H1 (cell line): ENCODE data around the gene RNASE13. TPM values are rescaled to one million over a fixed set of nuclear protein-coding genes. Genes with fewer than 3 reads are reported as not detected.

Experiments
- EZH2 ChIP-seq: fragments of 200-600 bp; sonication (generic); IDR thresholded peaks from 2 replicates; pipeline ENCODE4 v1.7.1; 2012; ENCODE audit warnings: low read depth, mild to moderate bottlenecking, moderate library complexity, low read length, inconsistent platforms; ENCODE audit not compliant: severe bottlenecking
- KDM4A ChIP-seq: IDR thresholded peaks from one replicate; pipeline ENCODE4 v1.7.1; 2012; ENCODE audit warnings: low read depth, mild to moderate bottlenecking, moderate library complexity, low read length, inconsistent platforms; ENCODE audit not compliant: severe bottlenecking
- TAF7 ChIP-seq: optimal IDR thresholded peaks from 2 replicates; pipeline ENCODE3; 2011; ENCODE audit warnings: low read depth, mild to moderate bottlenecking, inconsistent platforms, low read length, moderate library complexity, borderline replicate concordance
- polyA plus RNA-seq, 7 experiments: library from polyadenylated mRNA; depleted of rRNA in 3 of 7; stranded (reverse) in 5 of 7; unstranded in 2 of 7; fragments of >200 nt in 5 of 7; fragments of 200-250 nt in 2 of 7; gene quantifications; 1 replicate in 5 of 7; 2 replicates in 1 of 7; 4 replicates in 1 of 7; pipeline versions ENCODE4 v1.2.1 to v1.2.3, GENCODE V29; 2011 to 2013; ENCODE audit warnings: missing spikeins in 2 of 7, mixed read lengths in 2 of 7
- total RNA-seq: library from RNA; stranded (reverse); fragmentation: NEBNext Ultra II Directional; extraction: Animal tissue kit (Norgen Biotek cat#: 25700); gene quantifications from 2 replicates; pipeline ENCODE4 v1.2.1, GENCODE V29; 2021

The RNASE13 gene
- total and polyA plus RNA-seq, 2 of the 8 experiments (the other 6 are each of a cell fraction or from before 2014, with no cell fraction given): not detected

- TF ChIP-seq EZH2 (peak; percentile 35), KDM4A (peak; percentile 49), TAF7 (no peak)
These were observed 9.8 kb downstream of the RNASE13 start, which contains the start of gene NDRG2 (continued) for GRCh38 chr14:21024585-21025370.
